Embryonic facial prominence (tissue), 1 donor: ENCODE results near the gene CRABP2.

Experiments
- DNase-seq: peaks from one replicate; pipeline ENCODE4 v3.0.0-alpha.2; 2016; ENCODE audit errors: extremely low spot score

CRABP2 gene

DNA sequence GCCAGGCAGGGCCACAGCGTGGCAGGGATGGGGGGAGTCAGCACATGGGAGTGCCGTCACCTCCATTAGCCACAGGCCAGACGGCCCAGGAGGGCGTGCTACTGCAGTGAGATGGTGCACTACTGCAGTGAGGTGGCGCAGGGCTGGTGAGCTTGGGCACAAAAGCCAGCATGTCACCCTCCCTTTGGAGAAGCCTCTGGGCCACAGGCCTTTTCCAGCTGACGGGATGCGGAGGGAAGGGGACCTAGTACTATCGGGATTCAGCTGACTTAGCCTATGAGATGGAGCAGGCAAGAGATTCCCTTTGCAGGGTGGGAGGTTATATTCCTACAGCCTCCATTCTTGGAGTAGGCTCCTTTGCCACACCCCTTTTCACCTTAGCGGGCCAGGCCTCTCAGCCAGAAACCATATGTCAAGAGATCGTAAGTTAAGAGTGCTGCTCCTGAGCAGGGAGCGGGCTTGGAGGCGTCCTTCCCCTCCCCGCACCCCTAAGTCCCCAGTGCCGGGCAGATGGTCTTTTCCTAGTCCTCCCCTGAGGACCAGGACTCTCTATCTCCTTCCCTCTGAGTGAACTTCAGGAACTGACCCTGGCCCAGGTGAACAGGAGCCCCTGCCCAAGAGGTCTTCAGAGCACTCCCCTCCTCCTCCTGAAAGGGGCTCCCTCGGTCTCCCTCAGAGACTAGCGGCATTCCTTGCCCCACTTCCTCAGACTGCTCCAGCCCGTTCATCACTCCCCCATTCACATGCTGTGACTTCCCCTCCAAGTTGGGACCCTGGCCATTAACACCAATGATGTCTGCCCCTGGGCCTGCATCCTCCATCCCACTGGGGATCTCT is 36.4 kb downstream of the CRABP2 start:
- DNase-seq: no peak

DNA sequence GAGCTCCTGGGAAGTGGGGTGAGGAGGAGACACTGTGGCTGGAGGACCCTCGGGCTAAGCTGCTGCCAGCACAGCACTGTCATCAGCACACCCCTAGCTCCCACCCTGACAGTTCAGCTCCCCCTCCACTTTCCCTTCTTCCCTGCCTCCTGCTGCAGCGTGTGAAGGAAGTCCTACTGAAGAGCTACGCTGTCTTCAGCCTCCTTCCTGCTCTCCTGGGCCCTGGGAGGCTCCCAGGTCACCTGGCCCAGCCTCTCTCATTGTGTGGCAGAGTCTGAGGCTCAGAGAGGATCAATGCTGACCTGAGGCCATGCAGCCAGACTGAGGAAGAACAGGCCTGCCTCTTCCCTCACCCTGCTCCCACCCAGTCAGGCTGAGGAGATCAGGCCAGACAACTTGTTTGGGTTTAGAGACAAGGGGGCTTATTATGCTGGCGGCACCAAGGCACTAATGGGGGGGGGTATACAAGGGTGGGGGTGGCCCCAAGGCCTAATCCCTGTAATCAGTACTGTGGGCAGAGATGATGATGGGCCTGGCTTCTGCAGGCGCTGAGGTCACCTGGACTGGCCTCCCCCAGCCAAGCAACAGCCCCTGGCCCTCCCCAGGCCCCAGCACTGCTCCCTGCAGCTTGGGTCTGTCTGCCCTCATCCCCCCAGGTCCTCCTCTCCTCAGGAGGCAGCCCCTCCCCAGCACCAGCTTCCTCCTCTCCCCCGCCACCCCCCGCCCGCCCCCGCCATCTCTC is 37.2 kb downstream of the CRABP2 start:
- no peak for DNase-seq

DNA sequence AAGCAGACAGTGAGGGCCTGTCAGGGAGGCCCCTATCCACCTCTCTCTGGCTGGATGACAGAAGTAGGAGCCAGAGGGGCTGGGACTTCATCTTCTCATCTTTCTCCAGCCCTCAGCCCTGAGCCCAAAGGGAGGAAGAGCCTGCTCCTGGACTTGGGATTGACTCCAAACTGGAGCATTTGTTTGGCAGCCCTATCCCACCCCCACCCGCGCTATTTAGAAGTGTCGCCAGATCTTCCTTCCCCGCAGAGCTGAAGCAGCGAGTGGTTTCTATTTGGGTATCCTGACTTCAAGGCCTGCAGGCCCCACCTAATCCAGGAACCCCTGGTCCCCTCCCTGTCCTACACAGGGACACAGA is 37.8 kb downstream of the CRABP2 start:
- DNase-seq: no peak

DNA sequence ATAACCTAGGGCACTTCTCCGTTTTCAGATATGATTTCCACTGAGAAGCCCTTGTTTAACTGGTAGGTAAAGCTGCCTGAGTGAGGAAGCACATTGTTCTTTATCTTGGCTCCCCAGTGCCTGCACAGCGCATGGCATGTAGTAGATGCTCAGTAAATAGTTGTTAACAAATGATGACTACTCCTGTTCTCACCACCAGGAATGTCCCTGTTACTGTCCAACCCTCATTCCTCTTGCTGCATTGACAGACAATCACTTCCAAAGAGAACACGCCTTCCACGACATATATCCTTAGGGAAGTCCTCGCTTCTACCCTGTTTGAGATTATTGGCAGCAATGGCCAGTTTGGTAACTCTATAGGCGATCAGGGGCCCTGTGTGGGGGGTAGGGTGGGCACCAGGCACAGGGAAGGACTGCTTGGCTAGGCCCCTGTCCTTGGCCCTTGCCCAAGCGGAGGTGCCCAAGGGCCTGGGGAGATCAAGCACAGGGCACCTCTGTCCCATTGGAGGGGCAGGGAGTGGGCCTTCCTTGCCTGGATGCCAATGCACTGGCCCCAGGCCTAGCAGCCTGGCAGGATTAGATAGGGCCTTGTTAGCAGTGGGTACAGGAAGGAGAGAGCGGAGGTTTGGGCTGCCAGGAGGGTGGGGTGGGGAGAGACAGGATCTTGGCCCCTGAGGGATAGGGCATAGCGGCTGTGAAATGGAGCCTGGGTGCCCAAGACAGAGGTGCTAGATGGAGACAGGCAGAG is 38.3 kb downstream of the CRABP2 start:
- no peak for DNase-seq

DNA sequence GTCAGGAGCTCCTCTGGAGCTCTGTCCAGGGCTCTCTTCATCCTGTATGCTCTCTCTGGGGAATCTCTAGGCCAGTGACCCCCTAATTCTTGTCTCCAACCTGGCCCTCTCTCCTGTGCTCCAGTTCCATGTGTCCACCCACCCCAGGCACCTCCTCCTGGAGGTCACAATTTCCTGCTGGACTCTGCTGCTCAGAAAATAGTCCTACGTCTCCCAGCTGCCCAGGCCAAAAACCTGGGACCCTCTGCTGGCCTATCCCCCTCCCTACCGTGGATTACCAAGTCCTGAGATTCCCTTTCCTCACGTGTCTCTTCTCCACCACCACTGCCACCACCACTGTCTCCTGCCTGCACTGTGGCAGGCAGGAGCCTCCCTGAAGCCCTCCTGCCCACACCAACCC is 39.8 kb downstream of the CRABP2 start:
- DNase-seq: no peak

DNA sequence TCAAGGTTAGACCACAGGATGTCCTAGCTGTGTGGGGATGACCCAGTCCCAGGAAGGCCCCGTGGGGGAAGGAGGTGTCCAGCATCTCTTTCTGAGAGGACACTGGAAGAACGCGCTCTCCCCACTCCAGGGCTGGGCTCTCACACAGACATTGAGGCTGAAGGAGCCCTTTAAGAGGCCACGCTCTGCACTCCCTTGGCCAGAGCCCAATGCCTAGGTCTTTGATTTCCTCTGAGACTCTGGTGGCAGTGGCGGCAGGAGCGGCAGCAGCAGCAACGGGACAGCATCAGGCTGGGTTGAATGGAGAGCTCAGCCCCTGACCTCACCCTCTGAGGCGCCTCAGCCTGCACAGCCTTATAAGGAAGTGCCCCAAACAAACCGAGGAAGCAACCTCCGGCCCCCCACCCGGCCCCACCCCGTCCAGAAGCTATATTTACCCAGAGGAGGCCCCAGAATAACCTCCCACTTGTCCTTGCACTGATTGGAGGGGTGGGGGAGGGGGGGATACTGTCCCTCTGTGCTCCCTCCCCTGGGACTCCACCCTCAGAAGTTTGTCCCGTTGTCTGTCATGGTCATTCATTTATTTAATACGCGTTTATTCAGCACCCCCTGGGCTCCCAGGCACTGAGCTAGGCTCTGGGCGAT is 40.5 kb downstream of the CRABP2 start:
- no peak for DNase-seq

DNA sequence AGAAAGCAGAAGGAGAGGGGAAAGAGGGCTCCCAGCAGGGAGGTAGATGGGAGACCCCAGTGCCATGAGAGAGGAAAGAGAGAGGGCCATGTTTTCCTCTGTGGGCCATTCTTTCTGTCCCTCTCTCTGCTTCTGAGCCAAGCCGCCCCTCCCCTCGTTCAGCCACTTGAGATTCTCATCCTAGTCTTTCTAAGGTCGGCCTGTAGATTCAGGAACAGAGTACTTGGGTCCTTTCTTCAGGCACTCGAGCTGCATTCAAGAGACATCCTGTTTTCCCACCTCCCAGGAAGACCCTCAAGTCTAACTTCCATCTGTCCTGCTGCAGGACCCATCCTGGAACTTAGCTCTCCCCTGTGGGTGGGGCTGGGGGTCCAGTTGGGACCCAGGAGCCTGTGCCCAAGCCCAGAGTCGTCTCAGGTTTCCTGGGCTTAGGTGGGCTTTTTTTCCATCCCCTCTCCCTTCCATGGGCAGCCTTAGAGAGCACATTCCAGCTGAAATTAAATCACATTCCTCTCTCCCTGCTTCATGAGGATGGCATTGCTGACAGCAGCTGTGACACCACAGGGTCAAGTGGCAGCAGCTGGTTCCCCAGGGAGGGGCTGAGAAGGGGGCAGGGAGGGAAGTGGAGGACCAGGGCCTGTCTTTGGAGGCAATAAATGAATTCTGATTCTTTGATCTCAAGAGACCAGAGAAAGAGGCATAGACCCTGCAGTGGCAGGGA is 41.2 kb downstream of the CRABP2 start:
- no peak for DNase-seq

DNA sequence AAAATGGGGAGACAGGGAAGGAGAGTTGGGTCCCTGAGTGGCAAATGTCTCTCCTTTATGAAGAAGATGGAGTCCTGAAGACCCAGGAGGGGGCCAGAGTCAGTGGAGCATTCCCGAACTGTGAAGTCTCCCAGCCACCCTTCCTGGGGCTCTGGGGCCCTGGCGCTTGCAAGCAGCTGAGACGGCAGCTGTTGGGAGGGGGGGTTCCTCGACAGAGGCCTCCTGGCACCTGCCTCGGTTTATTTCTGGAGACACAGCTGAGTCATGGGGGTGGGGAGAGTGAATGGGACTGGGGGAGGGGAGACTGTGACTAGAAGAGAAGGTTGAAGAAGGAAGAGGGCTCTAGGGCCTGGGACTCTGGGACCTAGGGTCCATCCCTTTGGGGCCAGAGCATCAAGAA is 42.2 kb downstream of the CRABP2 start:
- DNase-seq: no peak

DNA sequence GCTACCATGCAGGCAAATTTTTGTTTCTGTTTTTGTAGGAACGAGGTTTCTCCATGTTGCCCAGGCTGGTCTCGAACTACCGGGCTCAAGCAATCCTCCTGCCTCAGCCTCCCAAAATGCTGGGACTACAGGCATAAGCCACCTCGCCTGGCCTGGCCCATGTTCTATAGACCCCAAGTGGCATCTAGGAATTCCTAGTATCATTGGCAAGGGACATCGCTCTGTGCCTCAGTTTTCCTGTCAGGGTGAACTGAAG is 42.7 kb downstream of the CRABP2 start:
- DNase-seq: no peak

DNA sequence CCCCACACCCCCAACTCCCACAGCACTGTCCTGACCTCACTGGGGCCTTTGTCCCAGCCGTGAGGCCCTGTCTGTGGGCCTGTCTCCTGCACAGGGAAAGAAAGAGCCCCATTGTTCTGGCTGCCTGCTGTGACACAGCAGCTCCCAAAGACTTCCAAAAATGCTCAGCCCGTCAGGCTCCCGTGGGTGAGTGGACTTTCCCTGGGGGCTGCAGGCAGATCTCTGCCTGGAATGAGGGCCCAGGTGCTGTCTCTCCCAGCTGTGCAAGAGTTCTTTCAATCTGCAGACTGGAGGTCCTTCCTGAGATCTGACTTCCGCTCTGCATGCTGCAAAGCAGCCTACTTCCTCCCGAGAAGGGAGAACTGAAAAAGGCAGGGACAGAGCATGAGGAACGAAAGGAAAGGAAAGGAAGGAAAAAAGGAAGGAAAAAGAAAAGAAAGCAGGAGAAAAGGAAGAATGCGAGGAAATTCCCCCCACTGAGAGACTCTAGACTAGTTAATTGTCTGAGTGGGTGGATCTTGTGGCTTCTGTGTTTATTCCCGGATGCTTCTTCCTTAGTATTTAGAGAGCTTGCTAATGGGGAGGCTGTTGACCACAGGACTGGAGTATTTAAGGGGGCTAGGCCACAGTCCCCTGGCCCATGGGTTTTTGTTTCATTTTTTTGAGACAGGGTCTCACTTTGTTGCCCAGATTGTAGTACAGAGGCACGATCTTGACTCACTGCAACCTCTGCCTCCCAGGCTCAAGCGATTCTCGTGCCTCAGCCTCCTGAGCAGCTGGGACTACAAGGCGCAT is 43.2 kb downstream of the CRABP2 start:
- no peak for DNase-seq

DNA sequence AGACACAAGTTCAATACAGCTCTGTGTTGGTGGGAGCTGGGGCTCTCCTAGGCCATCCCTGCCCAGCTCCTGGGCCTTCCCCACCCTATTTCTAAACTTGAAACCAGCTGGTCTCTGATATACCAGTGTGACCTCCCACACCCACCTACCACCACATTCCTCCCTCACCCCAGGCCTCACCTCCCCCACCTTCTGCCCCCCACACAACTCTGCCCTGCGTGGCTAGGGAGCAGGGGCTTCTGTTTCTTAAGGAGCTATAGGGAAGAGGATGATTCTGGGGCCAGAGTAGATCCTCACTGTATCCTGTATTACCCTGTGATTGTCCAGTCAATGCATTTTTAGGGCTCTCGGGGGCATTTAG is 44.7 kb downstream of the CRABP2 start:
- no peak for DNase-seq

DNA sequence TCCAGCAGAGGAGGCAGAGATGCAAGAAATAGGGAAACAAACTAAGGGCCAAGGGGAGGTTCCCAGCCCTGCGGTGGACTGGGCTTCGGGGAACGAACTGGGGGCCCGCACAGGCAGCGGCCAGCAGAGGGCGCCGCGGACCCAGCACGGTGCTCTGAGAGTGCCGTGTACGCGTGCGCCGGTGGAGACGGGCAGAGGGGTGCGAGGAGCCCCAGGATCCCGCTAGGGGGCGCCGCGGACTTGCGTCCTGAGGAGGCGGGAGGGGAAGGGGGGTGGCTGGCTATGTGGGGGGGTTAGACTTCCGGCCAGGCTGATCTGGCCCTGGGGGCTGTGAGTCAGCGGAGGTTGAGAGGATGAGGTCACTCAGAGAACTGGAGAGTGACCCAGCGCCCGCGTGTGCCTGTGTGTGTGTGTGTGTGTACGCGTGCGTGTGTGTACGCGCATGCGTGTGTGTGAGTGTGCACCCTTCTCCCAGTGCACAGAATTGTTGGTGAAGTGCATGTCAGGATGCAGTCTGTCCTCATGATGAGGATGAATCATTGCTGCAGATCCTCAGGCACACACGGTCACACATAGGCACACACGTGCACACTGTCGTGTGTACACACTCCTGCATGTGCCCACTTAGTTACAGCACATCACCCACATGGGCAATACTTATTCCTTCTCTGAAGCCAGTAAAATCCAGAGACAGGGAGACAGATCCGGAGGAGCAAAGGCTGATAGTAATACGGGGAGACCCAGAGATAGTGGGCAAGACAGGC is 45.2 kb downstream of the CRABP2 start:
- DNase-seq: peak; percentile 82

DNA sequence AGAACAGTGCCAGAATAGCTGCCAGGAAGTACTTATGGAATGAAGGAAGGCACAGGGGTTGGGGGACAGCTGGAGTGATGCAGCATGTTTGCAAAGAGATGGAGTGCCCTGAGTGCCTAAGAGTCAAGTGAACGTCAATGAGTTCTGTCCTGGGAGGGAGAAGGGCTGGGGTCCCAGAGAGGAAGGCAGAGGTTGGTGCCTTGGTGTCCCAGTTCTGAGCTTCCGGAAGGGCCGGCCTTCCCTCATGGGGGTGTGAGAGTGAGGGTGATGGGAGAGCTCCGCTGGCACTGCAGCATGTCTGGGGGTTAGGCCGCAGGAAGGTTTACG is 45.8 kb downstream of the CRABP2 start:
- DNase-seq: no peak

DNA sequence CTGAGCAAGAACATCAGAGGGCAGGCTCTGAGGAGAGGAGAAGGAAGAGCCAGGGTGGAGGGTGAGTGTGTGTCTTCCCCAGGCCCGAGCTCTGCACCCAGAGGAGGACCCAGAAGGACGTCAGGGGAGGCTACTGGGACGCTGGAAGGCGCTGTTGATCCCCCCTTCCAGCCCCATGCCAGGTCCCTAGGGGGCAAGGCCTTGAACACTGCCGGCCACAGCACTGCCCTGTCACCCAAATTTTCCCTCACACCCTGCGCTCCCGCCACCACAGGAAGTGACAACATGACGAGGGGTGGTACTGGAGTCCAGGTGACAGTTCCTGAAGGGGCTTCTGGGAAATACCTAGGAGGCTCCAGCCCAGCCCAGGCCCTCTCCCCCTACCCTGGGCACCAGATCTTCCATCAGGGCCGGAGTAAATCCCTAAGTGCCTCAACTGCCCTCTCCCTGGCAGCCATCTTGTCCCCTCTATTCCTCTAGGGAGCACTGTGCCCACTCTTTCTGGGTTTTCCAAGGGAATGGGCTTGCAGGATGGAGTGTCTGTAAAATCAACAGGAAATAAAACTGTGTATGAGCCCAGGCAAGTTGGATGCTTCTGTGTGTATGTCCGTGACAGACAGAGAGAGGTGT is 46.3 kb downstream of the CRABP2 start:
- no peak for DNase-seq

DNA sequence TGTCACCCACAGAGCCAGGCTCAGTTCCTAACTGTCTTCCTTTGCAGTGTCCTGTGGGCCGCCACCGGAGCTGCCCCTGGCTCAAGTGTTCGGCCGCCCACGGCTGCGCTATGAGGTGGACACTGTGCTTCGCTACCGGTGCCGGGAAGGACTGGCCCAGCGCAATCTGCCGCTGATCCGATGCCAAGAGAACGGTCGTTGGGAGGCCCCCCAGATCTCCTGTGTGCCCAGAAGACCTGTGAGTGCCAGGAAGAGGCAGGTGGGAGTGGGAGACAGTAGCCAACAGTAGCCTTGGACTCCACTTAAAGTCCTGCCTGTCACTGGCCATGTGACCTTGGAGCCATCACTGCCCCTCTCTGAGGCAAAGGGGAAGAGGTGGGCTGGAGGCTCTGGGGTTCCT is 46.9 kb downstream of the CRABP2 start:
- no peak for DNase-seq

DNA sequence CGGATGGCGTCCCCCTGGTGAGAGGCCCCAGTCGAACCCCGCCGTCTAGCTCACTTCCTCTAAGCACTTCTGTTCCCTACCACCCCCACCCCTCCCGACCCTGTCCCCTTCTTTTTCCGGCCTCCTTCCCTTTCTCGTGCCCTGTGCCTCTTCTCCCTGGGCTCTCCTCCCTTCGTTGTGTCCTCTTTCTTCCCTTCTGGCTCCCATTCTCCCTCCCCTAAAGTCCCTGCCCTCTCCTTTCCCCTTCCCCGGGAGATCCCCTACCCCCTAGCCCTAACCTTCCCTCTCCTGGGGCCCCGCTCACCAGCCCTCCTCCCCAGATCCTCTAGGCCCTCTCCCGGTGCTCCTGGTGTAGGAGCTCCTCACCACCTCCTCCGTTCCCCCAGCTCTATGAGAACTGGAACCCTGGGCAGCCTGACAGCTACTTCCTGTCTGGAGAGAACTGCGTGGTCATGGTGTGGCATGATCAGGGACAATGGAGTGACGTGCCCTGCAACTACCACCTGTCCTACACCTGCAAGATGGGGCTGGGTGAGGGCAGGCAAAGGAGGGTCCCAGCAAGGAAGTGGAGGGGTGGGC is 47.6 kb downstream of the CRABP2 start:
- DNase-seq: no peak

DNA sequence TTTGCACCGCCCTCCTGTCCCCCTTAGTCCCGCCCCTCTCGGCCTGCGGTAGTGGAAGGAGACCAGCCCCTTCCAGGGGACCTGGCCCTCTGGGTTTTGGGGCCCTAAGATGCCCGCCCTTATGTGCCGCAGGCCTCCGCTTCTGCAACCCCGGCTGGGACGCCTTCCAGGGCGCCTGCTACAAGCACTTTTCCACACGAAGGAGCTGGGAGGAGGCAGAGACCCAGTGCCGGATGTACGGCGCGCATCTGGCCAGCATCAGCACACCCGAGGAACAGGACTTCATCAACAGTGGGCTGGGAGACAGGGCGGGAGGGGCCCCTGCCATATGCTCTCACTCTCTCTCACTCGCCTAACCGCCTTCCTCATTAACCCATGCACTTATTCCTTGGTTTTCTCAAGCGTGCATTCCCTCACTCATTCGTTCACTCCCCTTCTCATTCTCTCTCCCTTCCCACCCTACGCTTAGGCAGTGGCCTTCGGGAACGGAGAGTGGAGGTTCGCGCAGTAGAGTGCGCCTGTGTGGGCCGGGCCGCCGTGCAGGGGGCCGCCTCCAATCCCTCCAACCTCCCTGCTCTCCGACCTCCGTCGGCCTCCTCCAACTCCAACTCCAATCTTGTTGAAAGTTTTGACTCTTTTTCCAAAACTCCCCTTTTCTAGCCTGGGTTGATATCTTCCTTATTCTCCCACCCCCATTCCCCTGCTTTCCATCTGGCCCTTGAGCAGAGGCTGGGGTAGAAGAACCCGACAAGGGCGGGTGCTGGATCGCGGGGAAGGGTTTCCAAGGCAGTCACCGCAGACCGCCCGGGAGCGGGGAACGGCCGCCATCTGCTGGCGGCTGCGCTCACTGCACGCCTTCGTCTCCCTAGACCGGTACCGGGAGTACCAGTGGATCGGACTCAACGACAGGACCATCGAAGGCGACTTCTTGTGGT is 48.3 kb downstream of the CRABP2 start:
- DNase-seq: no peak

DNA sequence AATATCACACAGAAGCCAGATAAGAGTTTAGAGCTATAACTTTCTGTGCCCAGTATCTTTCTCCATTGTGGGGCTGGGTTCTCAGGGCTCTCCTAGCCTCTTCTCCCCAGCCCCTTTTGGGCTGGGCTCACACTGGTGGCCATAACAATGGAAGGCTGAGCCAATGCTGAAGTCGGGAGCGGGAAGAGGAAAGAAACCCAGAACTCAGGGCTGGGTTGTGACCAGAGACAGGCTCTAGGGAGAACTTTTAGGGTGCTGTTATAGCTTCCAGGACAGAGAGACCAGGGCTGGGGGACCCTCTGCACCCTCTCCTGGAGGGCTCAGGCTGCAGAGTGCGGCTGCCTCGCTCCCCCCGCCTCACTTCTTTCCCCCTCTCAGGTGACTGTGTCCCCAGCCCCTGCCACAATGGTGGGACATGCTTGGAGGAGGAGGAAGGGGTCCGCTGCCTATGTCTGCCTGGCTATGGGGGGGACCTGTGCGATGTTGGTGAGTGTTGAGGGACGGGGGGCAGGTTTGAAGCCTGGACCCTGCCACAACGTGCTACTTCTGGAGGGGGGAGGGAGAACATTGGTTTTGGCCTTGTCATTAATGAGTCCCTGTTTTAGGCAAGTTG is 49.4 kb downstream of the CRABP2 start:
- no peak for DNase-seq
